AG09309 (cell line): ENCODE results near the gene FLOT1.

ENCODE experiments used
- DNase-seq: peaks from one replicate; pipeline ENCODE4 v3.0.0-alpha.2; 2010; ENCODE audit warnings: low read depth
- H3K4me3 ChIP-seq: 2 replicates; pipeline ENCODE4 v1.5.1; 2011; ENCODE audit warnings: mild to moderate bottlenecking, low read depth, low read length, moderate library complexity; ENCODE audit not compliant: control insufficient read depth
- CTCF ChIP-seq: IDR thresholded peaks from 2 replicates; pipeline ENCODE4 v1.5.1; 2011; ENCODE audit warnings: mild to moderate bottlenecking, low read depth, low read length, inconsistent platforms; ENCODE audit not compliant: insufficient read depth, control insufficient read depth; ENCODE audit errors: missing control alignments

FLOT1 gene

GRCh38 chr6:30712441-30712945 lies 30.0 kb downstream of the FLOT1 start:
- no peak for TF ChIP-seq CTCF
- no peak overlapping the region for H3K4me3 ChIP-seq
- no peak for DNase-seq

- no peak for DNase-seq
- TF ChIP-seq CTCF, result no peak
- H3K4me3 ChIP-seq, result no peak overlapping the region
These were observed 30.6 kb downstream of the FLOT1 start for GRCh38 chr6:30711758-30712380.

GRCh38 chr6:30709101-30709868 lies 33.2 kb downstream of the FLOT1 start:
- TF ChIP-seq CTCF, result no peak
- no peak overlapping the region for H3K4me3 ChIP-seq
- no peak for DNase-seq

GRCh38 chr6:30707281-30707850 lies 35.1 kb downstream of the FLOT1 start:
- TF ChIP-seq CTCF, result no peak
- H3K4me3 ChIP-seq, result no peak overlapping the region
- DNase-seq, result no peak

GRCh38 chr6:30705620-30706019 lies 36.9 kb downstream of the FLOT1 start:
- TF ChIP-seq CTCF, result no peak
- H3K4me3 ChIP-seq, result no peak overlapping the region
- DNase-seq, result no peak

- no peak for TF ChIP-seq CTCF
- no peak for DNase-seq
- no peak overlapping the region for H3K4me3 ChIP-seq
These were observed 38.7 kb downstream of the FLOT1 start for GRCh38 chr6:30703821-30704220.
